ENCODE data around the gene DNAH8.
A peak's percentile ranks its signal among the peaks of the same experiment; 100 is the strongest.
"Not testable (repeated sequence)": the region's sequence is repeated elsewhere in the genome, so short reads cannot be mapped to it uniquely, and the experiment has no call there.

The DNAH8 gene

GRCh38 chr6:38836585-38836984 is 121.5 kb downstream of the DNAH8 start:
- DNase-seq (ENCODE audit: low read depth in 2 of 2), result no peak

DNA sequence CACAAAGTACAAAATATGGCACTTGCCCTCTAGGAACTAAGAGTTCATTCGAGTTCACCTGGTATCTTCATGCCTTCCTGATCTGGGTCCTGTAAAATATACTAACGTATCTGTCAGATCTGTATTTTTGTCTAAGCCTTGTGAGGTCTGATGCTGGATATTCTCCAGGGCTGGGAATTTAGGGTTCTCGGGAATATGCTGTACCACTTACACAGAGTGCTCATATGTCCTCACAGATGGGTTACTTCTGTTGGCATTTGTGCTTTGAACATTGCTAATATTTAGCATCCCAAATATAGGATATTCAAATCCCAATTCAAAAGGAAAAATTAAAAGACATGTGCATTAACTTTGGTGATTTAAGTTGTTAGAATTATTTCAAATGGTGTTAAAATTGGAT is 122.0 kb downstream of the DNAH8 start:
- DNase-seq (ENCODE audit: low read depth in 2 of 2), result no peak

DNA sequence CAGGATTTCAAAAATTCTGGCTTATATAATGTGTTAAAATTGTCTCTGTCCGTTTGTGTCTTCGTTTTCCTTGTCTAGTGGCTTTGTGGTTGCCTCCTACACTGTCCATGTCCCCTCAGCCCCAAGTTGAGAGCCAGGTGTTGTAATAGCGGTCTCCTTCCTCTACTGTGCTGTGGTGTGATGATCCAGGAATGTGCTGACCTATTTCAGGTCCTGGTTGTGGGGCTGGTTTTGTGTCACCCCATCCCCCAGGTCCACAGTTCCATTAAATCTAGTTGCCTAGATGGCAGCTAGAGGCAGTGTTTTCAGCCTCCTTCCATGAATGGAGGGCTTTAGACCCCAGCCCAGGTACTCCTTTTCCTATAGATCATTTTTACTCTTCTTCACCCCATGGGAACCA is 128.7 kb downstream of the DNAH8 start:
- no peak for DNase-seq (ENCODE audit: low read depth in 2 of 2)

GRCh38 chr6:38845931-38846330 is 130.8 kb downstream of the DNAH8 start:
- no peak for DNase-seq (ENCODE audit: low read depth in 2 of 2)

DNA sequence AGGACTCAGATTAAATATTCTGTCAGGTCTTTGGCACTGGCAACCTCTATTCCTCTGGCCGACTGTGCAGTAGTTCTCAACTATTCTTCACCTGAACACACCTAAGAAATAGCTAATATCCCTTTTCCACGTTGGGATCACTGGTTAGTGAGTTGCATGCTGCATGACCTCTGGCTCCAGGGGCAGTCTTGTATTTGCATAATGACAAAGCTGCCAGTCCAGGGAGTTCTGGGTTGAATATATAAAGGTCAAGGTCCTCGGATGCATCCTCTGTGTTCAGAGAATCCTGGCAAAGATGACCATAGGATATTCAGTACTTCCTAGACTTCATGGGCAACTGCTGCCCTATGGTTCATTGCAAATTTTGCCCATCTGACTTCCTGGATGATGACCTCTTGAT is 131.2 kb downstream of the DNAH8 start:
- DNase-seq (ENCODE audit: low read depth in 2 of 2), result no peak

- DNase-seq (ENCODE audit: low read depth in 2 of 2), result no peak
Measured at GRCh38 chr6:38846844-38847243, 131.7 kb downstream of the DNAH8 start.

GRCh38 chr6:38847497-38847896 is 132.4 kb downstream of the DNAH8 start:
- no peak for DNase-seq (ENCODE audit: low read depth in 2 of 2)

- no peak for DNase-seq (ENCODE audit: low read depth in 2 of 2)
Measured at GRCh38 chr6:38848760-38849159, 133.6 kb downstream of the DNAH8 start.

GRCh38 chr6:38852215-38852614 is 137.1 kb downstream of the DNAH8 start:
- DNase-seq (ENCODE audit: low read depth in 2 of 2), result no peak

DNA sequence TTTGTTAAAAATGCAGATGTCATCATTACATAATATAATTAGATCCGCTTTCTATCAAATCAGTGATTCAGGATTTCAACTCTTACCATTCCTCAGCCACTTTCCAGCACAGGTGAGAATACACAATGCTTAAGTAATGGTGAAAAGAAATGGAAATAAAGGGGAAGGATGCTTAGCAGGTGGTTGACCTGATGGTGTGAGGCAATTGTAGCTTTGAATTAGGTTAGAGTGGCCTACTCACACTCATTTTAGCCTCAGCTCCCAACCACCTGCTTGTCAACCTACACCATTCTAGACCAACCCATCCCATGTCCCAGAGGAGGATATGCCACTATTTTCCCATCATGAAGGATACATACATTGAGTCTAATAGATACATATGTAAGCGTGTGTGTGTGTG is 138.1 kb downstream of the DNAH8 start:
- no peak for DNase-seq (ENCODE audit: low read depth in 2 of 2)

- DNase-seq (ENCODE audit: low read depth in 2 of 2), result no peak
Measured at GRCh38 chr6:38856492-38856891, 141.4 kb downstream of the DNAH8 start.

DNA sequence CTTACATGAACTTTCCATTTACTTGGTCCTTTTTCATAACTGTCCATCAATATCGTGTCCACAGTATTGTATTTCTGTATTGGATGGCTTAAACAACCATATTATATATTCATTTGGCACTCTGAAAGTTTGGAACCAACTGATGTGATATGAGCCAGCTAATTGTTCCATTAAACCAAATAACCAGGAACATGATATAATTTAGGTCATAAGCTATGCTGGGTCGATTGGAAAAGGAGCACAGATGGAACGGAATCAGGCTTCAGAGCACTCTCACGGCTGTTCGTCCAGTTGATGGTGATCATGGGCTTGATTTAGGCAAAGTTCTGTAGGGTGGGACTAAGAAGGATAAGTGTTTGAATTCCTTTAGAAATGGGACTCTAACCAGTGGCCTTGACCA is 142.7 kb downstream of the DNAH8 start:
- no peak for DNase-seq (ENCODE audit: low read depth in 2 of 2)

- no peak for DNase-seq (ENCODE audit: low read depth in 2 of 2)
Measured at GRCh38 chr6:38860041-38860440, 144.9 kb downstream of the DNAH8 start.

DNA sequence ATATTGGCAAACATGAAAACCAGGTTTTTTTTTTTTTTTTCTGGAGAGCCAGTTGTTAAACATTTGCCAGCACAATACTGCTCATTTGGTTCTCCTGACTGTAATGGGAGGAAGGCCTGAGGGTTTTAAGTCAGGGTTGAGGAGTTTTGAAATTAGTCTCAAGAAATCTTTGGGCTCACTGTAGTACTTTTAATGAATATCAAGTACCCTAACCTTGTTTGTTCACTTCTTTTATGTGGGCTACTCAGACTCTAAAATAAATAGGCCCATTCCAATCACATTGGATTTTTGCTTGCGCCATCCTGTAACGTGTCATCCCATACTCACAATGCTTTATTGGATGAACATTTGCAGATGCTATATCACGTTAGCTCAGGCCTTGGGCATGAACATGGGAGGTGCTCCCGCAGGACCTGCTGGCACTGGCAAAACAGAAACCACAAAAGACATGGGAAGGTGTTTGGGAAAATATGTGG is 146.9 kb downstream of the DNAH8 start:
- no peak for DNase-seq (ENCODE audit: low read depth in 2 of 2)

GRCh38 chr6:38865521-38866174 is 150.5 kb downstream of the DNAH8 start:
- no peak for DNase-seq (ENCODE audit: low read depth in 2 of 2)

DNA sequence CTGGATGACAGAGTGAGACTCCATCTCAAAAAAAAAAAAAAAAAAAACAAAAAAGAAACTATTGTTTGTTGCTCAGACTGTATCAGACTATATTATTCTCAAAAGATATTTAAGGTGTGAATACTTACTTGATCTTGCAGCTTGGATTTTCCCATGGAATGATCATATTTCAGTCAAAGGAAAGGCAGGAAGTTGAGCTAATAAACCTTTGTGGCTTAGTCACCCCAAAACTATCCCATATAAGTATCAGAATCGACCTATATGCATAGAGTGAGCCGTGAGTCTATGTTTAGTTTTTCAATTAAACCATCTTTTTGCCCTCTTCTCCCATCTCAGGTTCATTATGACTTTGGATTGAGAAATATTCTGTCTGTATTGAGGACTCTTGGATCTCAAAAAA is 152.6 kb downstream of the DNAH8 start:
- no peak for DNase-seq (ENCODE audit: low read depth in 2 of 2)

DNA sequence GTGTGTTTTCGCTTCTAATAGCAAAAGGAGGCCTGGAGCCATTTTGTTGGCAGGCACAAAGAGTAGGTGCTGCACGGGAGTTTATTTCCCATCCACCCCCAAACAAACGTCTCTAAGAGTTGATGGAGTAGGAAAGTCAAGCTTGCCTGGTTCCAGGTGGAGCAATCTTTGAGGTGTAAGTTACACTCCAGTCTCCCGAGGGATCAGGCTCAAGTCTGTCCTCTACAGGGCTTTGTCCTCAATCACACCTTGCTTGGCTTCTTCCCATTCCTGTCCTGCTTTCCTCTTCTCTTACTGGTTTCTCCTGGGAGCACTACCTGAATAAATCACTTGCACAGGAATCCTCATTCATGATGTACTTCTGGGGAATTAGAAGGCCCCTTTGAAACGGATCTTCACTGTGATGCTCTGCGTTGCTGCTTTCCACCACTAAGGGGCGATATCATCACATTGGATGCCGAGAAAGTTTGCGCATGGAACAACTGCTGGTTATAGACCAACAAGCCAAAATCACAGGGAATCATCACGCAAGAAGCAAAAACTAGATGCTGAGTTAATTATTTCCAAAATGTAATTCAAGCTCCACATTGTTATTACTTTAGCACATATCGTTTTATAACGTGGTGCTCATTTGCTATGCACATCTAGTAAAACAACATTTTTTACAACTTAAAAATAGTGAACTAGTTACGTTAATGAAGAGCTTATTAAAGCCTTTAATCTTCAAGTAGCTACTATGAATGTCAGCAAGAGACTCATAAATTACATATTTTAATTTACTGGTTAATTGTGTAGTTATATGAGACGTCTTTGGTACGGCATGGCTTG is 156.8 kb downstream of the DNAH8 start:
- DNase-seq (ENCODE audit: low read depth in 2 of 2), result peak in 1 of 2 donors; percentile 17

GRCh38 chr6:38873001-38873400 is 157.9 kb downstream of the DNAH8 start:
- no peak for DNase-seq (ENCODE audit: low read depth in 2 of 2)

GRCh38 chr6:38873816-38874215 is 158.7 kb downstream of the DNAH8 start:
- DNase-seq (ENCODE audit: low read depth in 2 of 2), result not testable (repeated sequence)

DNA sequence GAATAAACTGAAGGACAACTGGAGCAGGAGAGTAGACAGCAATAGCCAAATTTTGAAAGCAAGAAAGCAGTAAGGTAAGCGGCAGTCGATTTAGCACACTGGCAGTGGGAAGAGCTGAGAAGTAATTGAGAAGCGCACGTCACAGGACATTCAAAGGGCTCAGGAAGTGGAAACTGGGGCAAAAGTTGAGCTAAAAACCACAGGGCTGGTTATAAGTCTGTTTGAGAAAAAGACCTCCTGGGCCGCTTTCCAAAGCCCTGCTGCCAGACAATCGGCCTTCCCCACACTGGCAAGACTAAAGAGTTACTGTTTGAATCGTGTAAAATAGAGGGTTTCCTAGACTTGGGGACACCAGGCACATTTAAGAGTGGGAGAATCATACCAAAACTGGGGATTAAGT is 161.4 kb downstream of the DNAH8 start:
- no peak for DNase-seq (ENCODE audit: low read depth in 2 of 2)

- no peak for DNase-seq (ENCODE audit: low read depth in 2 of 2)
Measured at GRCh38 chr6:38877721-38878120, 162.6 kb downstream of the DNAH8 start.

DNA sequence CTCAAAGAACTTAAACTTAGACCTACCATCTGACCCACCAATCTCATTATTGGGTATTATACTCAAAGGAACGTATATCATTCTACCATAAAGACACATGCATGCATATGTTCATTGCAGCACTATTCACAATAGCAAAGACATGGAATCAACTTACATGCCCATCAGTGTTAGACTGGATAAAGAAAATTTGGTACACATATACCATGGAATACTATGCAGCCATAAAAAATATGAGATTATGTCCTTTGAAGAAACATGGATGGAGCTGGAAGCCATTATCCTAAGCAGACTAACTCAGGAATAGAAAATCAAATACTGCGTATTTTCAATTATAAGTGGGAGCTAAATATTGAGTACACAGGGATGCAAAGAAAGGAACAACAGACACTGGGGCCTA is 167.0 kb downstream of the DNAH8 start:
- DNase-seq (ENCODE audit: low read depth in 2 of 2), result no peak

- DNase-seq (ENCODE audit: low read depth in 2 of 2), result no peak
Measured at GRCh38 chr6:38897507-38897906, 182.4 kb downstream of the DNAH8 start.

All from stimulated activated CD8-positive, alpha-beta memory T cell treated with anti-CD3 and anti-CD28 coated beads, Interleukin-15, amount 100 ng/mL, for 4 hours (primary cell).